HG02840 (cell line): Measurements from ENCODE around the gene PDCD4.

Experiments
- ATAC-seq: cut with Tn5 transposase; IDR thresholded peaks from one replicate; pipeline ENCODE4 v1.9.1; 2021; ENCODE audit warnings: mild to moderate bottlenecking, moderate library complexity, moderate number of reproducible peaks; ENCODE audit not compliant: unreplicated experiment, low FRiP score

The PDCD4 gene

GRCh38 chr10:110871298-110872084, at the start of gene PDCD4:
PDCD4 (plus strand) TSS chr10:110871928; CDS start chr10:110876028, 4,100 bp downstream.
- peak; percentile 72 for ATAC-seq

GRCh38 chr10:110822035-110822711, 49.6 kb upstream of the PDCD4 start:
- ATAC-seq, result no peak

GRCh38 chr10:110822712-110823311, 48.9 kb upstream of the PDCD4 start:
- no peak for ATAC-seq

GRCh38 chr10:110824152-110824441, 47.6 kb upstream of the PDCD4 start:
- ATAC-seq, result no peak

GRCh38 chr10:110824660-110825059, 47.1 kb upstream of the PDCD4 start:
- ATAC-seq, result no peak

- ATAC-seq, result no peak
Observed at GRCh38 chr10:110825508-110825907, 46.2 kb upstream of the PDCD4 start.

GRCh38 chr10:110827410-110827809, 44.3 kb upstream of the PDCD4 start:
- ATAC-seq, result no peak

- ATAC-seq, result no peak
Observed at GRCh38 chr10:110827875-110828274, 43.9 kb upstream of the PDCD4 start.

GRCh38 chr10:110828525-110828924, 43.2 kb upstream of the PDCD4 start:
- ATAC-seq, result no peak

GRCh38 chr10:110829721-110830410, 41.9 kb upstream of the PDCD4 start:
- no peak for ATAC-seq

GRCh38 chr10:110833234-110833940, 38.3 kb upstream of the PDCD4 start:
- ATAC-seq, result no peak

- no peak for ATAC-seq
Observed at GRCh38 chr10:110833941-110834628, 37.6 kb upstream of the PDCD4 start.

- no peak for ATAC-seq
Observed at GRCh38 chr10:110834629-110835301, 37.0 kb upstream of the PDCD4 start.

GRCh38 chr10:110835841-110836240, 35.9 kb upstream of the PDCD4 start:
- ATAC-seq, result no peak

- no peak for ATAC-seq
Observed at GRCh38 chr10:110836706-110837105, 35.0 kb upstream of the PDCD4 start.

- ATAC-seq, result no peak
Observed at GRCh38 chr10:110837418-110838171, 34.1 kb upstream of the PDCD4 start.

GRCh38 chr10:110840225-110840922, 31.4 kb upstream of the PDCD4 start:
- no peak for ATAC-seq

GRCh38 chr10:110840923-110841428, 30.8 kb upstream of the PDCD4 start:
- ATAC-seq, result no peak
